SKM-1 (cell line): ENCODE measurements around the gene ODC1.
"Not testable (repeated sequence)": the region's sequence is repeated elsewhere in the genome, so short reads cannot be mapped to it uniquely, and the experiment has no call there.

Source experiments
- DNase-seq: peaks from one replicate; lab custom pipeline; 2025; ENCODE audit not compliant: unreplicated experiment; lab: John Stamatoyannopoulos, UW

Gene ODC1

DNA sequence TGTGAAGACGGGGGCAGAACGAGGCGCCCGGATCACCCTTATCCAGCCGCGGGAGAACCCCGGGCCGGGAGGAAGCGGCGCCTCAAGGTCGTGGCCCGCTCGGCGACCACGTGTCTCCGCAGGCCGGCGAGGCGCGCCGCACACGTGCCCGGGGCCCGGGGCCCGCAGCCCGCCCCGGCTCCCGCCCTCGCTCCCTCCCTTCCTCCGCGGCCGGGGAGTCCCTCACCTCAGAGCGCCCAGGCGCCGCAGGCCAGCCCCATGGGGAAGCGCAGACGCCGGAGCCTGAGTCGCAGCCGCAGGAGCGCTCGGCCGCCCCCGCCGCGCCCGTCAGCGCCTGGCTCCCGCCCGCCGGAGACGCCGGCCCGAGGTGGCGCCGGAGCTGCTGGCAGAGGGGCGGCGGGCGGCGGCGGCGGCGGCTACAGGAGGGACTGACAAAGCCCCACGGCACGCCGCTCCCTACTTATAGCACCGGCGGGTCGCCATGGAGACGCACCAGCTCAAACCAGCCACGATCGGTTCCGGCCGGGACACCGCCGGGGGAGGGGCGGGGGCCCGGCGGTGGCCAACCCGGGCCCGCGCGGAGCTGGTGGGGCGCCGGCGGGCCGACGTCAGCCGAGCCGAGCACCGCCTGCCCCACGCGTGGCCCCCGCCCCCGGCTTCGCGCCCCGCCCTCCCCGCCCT, at the start of gene ODC1:
ODC1 (minus strand) TSS at position 433 of the 681 bp plus-strand sequence. CDS start 3,295 bp downstream, outside the sequence.
- DNase-seq = peak; percentile 96

DNA sequence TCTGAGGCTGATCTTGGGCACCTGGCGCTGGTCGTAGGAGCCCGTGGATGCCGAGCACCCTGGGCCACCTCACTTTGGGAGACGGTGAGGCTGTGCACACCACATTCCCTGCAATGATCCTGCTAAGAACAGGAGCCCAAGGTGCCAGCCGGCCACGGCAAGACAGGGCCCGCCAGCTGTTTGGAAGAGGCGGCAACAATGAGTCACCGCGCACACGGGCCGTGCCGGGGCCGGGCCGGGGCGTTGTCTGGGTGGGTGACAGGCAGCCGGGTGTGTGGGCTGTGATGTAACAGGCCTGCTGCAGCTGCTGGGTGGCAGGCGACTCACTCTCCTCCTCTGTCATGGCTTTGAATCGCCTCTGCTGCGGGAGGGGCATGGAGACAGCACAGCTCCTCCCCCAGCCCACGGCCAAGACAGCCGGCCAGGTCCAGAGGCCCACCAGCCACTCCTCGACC, 49.7 kb upstream of the ODC1 start:
- DNase-seq = peak; percentile 24

DNA sequence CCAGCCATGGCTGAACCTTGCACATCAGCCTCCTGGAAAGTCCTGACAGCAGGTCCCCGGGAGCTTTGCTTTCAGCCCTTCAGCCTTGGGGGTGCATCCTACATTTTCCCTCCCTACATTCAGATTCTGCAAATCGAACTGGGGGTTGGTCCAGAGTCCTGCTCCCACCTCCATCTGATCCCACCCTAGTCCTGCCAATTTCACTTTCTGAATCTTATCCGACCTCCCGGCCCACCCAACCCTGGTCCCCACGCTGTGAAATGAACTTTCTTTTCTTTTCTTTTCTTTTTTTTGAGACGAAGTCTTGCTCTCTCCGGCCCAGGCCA, 47.8 kb upstream of the ODC1 start:
- no peak for DNase-seq

DNA sequence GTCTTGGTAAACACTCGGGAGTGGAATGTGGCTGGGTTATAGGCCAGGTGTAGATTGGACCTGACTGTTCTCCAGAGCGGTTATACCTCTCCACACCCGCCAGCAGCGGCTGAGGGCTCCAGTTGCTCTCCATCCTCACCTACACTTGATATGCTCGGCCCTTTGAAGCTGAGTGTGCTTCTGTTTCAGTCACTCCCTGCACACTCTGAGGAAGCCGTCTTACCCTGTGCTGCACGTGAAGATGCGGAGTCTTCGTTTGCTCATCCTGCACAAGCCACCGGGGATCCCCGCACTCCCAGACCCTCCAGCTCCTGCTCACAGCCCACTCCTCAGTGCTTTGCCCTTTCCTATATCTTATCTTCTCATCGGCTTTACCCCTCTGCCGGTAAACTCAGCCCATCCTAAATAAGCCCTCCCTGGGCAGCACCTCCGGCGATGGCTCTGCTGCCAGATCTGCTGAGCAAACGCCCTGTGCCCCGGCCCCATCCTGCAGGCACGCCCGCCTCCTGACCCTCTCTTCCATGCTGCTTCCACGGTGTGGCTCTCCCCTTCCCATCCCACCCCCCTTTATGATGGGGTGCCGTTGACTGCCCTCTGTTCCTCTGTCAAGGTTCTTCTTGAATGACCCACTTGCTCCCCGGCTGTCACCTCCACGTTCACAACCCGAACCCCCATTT, 47.3 kb upstream of the ODC1 start:
- DNase-seq = no peak

DNA sequence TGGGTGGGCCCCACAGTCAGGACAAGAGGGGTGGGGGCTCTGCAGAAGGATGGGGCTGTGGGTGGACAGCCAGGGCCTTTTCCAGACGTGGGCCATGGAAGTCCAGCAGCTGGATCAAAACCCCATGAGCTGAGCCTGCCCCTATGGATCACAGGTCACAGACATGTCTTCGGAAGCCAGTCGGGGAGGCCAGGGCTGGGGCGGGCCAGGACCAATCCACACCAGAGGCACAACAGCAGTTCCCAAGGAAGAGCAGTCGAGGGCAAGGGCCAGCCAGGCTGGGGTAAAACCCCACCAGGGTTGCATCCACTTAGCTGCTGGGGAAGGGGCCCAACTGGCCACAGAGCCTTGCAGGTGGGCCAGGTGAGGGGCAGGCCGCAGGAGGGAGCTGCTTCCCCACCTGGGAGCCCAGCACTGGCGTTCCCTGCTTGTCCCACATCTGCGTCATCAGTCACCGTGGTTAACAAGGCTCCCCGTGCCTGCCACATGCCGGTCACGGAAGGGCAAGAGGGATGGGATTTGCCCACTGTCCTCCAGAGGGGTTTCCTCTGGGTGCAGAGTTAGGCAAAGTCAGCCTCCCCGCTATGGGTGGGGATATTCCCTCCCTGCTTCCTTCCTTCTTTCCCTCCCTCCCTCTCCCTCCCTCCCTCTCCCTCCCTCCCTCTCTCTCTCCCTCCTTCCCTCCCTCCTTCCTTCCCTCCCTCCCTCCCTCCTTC, 46.4 kb upstream of the ODC1 start:
- DNase-seq = no peak

DNA sequence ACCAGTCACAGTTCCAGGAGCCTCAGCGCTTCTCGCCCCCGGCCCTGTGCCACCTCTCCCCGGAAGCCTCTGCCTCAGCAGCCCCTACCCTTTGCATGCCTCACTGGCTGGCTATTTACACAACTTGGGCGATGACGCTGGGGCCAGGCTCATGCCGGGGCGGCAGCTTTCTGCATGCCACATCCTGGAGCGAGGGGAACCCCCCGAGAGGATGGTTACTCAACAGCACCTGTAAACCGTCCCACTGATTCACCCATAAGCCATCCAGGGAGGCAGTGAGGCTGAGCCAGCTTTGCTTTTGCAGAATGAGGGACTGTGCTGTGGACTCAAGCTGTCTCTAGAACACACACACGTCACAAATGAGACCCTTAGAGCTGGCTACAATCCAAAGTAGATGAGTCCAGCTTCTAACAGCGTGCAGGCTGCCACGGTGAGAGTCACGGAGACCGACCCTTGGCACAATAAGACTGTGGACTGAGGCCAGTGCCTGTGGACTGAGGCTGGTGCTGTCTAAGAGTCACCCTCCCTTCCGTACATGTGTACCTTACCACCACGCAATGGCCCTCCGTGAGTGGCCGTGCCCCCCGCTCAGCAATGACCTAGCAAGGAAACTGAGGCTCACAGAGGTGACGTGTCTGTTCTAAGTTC, 45.6 kb upstream of the ODC1 start:
- no peak for DNase-seq

DNA sequence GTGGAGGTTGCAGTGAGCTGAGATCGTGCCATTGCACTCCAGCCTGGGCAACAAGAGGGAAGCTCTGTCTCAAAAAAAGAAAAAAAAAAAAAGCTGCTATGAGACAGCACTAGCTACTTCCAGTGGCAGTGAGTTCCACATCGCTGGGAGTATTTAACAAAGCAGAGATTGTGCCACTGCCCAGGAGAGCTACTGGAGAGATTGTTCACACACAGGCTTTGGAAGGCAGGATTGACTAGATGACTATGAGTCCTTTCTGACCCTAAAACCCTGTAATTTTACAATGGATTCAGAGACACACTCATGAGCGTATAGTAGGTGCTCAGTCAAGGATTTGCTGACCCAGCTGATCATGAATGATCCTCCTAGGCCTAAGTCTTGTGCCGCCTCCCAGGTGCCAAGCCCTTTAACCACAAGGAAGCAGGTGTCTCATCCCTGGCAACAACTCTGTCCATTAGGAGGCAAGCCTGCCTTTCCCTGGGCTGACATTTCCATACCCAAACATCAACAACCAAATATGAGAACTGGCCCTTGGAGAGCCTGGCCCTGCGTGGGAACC, 45.0 kb upstream of the ODC1 start:
- no peak for DNase-seq

DNA sequence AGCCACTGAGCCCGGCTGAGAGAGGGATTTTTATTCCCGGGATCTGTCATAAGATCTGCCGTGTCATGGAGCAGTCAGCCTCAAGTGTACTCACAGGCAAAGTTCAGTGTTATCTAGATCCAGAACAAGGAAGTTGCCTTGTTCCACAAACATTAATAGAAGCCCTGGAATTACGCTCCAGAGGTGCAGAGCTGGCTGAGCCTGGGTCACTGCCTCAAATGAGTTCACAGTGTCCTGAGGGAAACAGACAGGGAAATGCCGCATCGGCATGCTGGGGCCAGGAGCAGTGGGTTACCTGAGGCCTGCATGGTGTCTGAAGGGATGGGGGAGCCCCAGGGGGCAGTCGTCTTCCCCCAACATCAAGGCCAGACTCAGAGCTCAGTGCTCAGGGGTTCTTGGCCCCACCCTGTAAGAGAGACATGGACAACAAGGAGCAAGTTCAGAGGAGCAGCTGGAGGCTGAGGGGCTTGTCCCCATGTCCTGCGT, 42.7 kb upstream of the ODC1 start:
- DNase-seq = no peak

DNA sequence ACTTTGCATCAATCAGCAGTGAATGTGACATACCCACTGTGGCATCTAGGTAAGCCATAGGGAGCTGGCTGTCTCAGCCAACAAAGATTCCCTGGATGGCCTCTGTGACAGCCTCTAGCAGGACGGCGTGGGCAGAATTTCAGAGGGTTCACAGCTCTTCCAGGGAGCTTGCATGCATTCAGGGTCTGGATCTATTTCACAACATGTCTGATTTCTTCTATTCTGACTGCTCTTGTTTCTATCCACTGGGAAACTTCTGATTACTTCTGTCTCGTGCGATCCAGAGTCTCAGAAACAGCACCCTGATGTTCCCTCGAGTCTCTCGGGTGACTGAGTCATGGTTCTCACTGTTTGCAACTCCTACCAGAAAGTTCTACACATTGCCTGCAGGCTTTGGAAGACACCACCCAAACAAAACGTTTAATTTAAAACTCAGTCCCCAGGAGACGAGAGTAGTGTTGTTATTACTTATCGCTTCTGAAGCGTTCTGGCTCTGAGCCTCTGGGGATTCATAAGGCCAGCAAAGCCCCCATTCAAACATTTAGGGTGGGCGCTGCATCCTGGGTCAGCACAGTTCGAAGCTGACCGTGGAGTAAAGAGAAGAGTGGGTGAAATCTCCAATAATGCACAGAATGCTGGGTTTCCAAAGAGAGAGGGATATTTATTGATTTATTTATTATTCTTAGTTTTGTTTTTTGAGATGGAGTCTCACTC, 41.9 kb upstream of the ODC1 start:
- DNase-seq = no peak

DNA sequence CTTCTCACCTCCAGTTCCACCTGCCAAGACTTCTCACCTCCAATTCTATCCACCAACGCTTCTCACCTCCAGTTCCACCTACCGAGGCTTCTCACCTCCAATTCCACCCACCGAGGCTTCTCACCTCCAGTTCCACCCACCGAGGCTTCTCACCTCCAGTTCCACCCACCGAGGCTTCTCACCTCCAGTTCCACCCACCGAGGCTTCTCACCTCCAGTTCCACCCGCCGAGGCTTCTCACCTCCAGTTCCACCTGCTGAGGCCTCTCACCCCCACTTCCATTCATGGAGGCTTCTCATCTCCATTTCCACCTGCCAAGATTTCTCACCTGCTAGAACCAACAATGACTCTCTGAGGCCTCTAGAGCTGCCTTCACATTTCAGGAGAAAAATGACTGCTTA, 40.0 kb upstream of the ODC1 start:
- DNase-seq = not testable (repeated sequence)

DNA sequence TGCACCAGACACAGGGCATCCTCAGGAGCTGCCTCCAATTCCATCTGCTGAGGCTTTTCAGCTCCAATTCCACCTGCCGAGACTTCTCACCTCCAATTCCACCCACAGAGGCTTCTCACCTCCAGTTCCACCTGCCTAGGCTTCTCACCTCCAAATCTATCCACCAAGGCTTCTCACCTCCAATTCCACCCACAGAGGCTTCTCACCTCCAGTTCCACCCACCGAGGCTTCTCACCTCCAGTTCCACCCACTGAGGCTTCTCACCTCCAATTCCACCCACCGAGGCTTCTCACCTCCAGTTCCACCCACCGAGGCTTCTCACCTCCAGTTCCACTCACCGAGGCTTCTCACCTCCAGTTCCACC, 39.6 kb upstream of the ODC1 start:
- not testable (repeated sequence) for DNase-seq

DNA sequence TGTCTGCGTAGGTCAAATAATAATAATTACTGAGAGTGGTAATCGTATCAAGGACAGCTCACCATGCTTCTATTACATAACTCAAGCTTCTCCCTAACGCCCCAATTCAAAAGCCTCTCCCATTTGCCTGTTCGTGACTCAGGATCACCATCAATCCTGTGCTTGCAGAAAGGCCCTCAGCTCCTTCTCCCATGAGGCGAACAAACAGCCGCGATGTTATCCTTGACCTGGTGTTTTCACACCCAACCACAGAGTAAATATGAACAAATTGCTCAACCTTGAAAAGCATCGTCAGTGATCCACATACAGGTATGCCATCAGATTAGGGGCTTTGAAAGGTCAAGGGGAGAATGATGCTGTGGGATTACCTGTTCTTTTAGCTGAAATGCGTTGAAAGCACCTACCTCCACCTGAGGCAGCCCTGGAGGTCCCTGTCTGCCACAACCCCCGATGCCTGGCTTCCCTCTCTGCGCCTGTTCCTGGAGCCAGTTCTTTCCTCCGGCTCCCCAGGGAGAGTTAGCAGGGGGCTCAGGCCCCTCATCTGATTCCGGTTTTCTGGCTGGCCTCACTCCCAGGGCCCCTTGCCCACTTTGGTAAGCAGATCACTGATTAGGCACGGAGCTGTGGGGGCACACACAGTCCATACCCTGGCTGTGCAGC, 39.1 kb upstream of the ODC1 start:
- DNase-seq = no peak

DNA sequence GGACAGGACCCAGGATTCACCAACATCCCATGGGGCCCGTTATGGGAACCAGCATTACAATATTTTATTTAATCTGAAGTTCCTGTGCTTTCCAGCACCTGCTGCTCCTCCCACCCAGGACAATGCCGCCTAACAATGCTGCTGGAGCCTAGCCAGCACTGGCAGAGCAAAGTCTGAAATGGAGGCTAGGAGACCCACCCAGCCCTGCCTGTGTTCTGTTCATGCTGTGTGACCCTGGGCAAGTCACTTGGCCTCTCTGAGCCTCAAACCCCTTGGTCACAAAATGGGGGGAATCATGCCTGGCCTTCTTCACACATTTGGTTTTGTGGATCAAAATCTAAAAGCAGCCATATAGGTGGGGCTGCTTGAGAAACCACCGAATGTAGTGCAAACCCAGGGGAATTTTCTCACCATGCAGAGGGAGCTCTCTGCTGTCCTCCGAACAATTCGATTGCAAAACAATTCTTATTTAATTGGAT, 38.5 kb upstream of the ODC1 start:
- no peak for DNase-seq

DNA sequence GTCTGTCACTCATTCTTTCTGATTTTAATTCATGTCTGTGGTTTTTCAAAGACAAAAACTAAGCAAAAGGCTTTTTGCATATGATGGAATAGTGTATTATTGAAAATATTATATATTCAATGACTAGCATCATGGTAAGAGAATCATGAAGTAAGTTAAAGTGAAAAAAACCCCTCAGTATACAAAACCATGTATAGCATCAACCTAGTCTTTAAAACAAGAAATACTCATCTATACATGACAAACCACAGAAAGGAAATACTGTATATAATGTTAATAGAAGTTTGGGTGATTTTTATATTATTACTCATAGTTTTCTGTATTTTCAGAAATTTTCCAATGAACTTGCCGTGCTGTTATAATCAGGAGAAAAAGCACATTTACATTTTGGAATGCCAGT, 38.0 kb upstream of the ODC1 start:
- no peak for DNase-seq

DNA sequence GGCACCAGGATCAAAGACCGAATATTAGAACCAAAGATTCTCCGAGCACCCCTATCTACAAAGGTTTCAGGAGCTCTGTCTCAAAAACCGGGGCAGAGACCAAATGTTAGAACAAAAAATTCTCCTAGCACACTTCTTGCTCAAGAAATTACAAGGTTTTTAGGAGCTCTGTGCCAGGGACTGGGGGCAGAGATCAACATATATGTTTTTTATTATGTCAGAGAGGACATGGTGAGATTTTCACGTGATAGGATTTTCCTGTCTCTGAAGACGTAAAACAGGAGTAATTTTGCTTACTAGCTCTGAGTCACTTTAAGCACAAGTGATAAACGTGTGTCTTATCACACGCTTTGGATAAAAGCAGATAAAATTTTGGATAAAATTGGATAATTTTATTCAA, 34.8 kb upstream of the ODC1 start:
- DNase-seq = no peak

DNA sequence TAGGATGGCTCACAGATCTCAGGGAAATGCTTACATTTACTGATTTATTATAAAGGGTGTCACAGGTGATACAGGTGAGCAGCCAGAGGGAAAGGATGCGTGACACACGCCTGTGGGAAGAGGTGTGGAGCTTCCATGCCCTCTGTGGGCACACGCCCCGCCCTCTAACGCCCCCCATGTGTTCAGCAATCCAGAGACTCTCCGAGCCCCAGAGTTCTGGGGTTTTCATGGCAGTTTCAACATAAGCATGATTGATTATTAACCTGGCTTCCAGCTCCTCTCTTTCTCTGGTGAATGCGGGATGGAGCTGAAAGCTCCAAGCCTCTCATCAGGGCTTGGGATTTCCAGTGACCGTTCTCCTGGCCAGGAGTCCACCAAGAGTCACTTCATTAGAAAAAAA, 34.3 kb upstream of the ODC1 start:
- DNase-seq = no peak

DNA sequence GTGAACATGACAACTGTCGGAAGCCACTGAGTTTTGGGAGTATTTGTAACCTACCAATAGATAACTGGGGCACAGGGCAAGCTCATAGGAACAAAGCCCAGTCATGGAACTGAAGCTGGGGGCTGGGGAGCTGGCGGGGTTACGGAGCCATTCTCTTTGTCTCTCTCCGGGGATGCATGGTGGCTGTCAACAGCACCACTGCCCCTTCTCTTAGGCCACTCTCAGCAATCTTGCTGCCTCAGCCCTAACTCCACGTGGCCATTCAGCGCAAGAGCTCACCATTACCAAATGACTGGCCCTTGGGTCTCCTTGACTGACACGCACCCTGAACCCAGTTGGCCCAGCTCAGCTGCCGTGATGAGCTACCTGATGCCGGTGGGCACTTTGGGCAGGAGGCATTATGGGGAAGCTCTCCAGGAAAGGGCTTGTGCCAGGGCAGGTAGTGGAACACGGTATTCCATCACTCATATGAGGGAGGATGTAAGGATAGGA, 33.6 kb upstream of the ODC1 start:
- no peak for DNase-seq

DNA sequence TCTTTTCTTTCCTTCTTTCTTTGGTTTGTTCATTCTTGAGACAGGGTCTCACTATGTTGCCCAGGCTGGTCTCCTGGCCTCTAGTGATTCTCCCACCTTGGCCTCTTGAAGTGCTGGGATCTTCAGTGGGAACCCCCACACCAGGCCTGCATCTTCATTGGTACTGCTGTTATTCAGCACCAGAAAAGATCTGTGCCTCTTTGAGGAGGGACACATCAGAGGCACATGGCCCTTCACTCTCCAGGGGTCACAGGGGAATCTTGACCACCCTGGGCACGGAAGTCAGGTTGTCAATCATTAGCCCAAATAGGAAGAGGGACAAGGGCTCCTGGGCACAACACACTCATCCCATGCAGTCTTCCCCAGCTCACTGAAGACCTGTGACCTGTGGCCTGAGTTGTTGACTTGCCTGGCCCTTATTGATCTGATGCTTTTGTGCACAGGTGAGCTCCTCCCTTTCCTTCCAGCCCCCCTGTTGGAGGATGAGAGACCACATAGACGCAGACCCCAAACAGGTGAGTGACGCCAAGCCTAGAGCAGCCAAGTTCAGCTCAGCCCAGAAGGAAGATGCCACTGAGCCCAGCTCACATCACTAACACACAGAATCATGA, 33.0 kb upstream of the ODC1 start:
- DNase-seq = no peak

DNA sequence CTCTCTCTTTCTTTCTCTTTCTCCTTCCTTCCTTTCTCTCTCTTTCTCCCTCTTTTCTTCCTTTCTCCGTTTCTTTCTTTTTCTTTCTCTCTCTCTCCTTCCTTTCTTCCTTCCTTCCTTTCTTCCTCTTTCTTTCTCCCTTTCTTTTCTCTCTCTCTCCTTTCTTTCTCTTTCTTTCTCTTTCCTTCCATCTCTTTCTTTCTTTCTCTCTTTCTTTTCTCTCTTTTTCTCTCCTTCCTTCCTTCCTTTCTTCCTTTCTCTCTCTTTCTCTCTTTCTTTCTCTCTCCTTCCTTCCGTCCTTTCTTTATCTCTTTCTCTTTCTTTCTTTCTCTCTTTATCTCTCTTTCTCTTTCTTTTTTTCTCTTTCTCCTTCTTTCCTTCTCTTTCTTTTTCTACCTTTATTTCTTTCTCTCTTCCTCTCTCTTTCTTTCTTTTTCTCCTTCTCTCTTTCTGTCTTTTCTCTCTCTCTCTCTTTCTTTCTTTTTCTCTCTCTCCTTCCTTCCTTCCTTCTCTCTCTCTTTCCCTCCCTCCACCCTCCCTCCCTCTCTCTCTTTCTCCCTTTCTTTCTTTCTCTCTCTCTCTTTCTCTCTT, 32.3 kb upstream of the ODC1 start:
- DNase-seq = no peak
